Measurements from ENCODE around the gene RAB9A.

- TF ChIP-seq CTCF (conservative IDR thresholded peaks at IDR 0.05), result no peak
- no peak for TF ChIP-seq ZFX (IDR thresholded peaks at IDR 0.05)
Observed at GRCh38 chrX:13695601-13696115, 6.7 kb downstream of the RAB9A start.
